Hippocampal formation (tissue), 2 donors: ENCODE measurements around the gene FSIP1.

Source experiments
- DNase-seq, 2 donors: peaks; one replicate each; lab custom pipeline; 2025; lab: John Stamatoyannopoulos, UW

The FSIP1 gene

GRCh38 chr15:39756806-39757522 lies 25.7 kb downstream of the FSIP1 start:
- peak in 1 of 2 donors; percentile 60 for DNase-seq

- DNase-seq = no peak
Measured at GRCh38 chr15:39752991-39753390, 29.6 kb downstream of the FSIP1 start.

GRCh38 chr15:39752246-39752645 lies 30.4 kb downstream of the FSIP1 start:
- no peak for DNase-seq

- no peak for DNase-seq
Measured at GRCh38 chr15:39748276-39748675, 34.4 kb downstream of the FSIP1 start.

GRCh38 chr15:39747326-39747725 lies 35.3 kb downstream of the FSIP1 start:
- peak in 1 of 2 donors; percentile 12 for DNase-seq

- DNase-seq = no peak
Measured at GRCh38 chr15:39746714-39747276, 35.8 kb downstream of the FSIP1 start.

- no peak for DNase-seq
Measured at GRCh38 chr15:39746176-39746575, 36.5 kb downstream of the FSIP1 start.

- DNase-seq = no peak
Measured at GRCh38 chr15:39745415-39745814, 37.2 kb downstream of the FSIP1 start.

GRCh38 chr15:39744334-39745103 lies 38.1 kb downstream of the FSIP1 start:
- DNase-seq = no peak

GRCh38 chr15:39743611-39744010 lies 39.0 kb downstream of the FSIP1 start:
- DNase-seq = no peak

- peak in 1 of 2 donors; percentile 41 for DNase-seq
Measured at GRCh38 chr15:39741258-39741657, 41.4 kb downstream of the FSIP1 start.

GRCh38 chr15:39738998-39739397 lies 43.6 kb downstream of the FSIP1 start:
- no peak for DNase-seq

- no peak for DNase-seq
Measured at GRCh38 chr15:39737196-39737550, 45.5 kb downstream of the FSIP1 start.

GRCh38 chr15:39736412-39737195 lies 46.0 kb downstream of the FSIP1 start:
- no peak for DNase-seq

- DNase-seq = no peak
Measured at GRCh38 chr15:39735120-39735717, 47.4 kb downstream of the FSIP1 start.

- no peak for DNase-seq
Measured at GRCh38 chr15:39731266-39731665, 51.4 kb downstream of the FSIP1 start.

- no peak for DNase-seq
Measured at GRCh38 chr15:39730552-39730951, 52.1 kb downstream of the FSIP1 start.

GRCh38 chr15:39729500-39729899 lies 53.1 kb downstream of the FSIP1 start:
- DNase-seq = no peak

GRCh38 chr15:39728845-39729244 lies 53.8 kb downstream of the FSIP1 start:
- DNase-seq = no peak

GRCh38 chr15:39721893-39722292 lies 60.7 kb downstream of the FSIP1 start:
- DNase-seq = no peak

GRCh38 chr15:39720621-39721611 lies 61.7 kb downstream of the FSIP1 start:
- DNase-seq = no peak
